Endodermal cell (in vitro differentiated cells): ENCODE data around the gene SSH2. TPM values are rescaled to one million over a fixed set of nuclear protein-coding genes. Genes with fewer than 3 reads are reported as not detected.

ENCODE experiments used
- DNase-seq: peaks from one replicate; pipeline ENCODE4 v3.0.0-alpha.2; 2017
- H3K27ac ChIP-seq: 2 replicates; pipeline ENCODE4 v1.5.1; 2013; ENCODE audit warnings: mild to moderate bottlenecking, low read depth, low read length, moderate library complexity
- H3K27me3 ChIP-seq: 2 replicates; pipeline ENCODE4 v1.6.1; 2013; ENCODE audit warnings: mild to moderate bottlenecking, low read length, moderate library complexity; ENCODE audit not compliant: insufficient read depth, control insufficient read depth, poor library complexity, severe bottlenecking
- H3K36me3 ChIP-seq: 2 replicates; pipeline ENCODE4 v1.7.0; 2013; ENCODE audit warnings: mild to moderate bottlenecking, low read length, moderate library complexity; ENCODE audit not compliant: control insufficient read depth, insufficient read depth
- H3K4me1 ChIP-seq: one replicate; pipeline ENCODE4 v1.7.0; 2013; ENCODE audit warnings: low read length; ENCODE audit not compliant: control insufficient read depth, insufficient read depth
- H3K4me3 ChIP-seq: 2 replicates; pipeline ENCODE4 v1.5.1; 2013; ENCODE audit warnings: mild to moderate bottlenecking, low read length, moderate library complexity
- H3K9ac ChIP-seq: 2 replicates; pipeline ENCODE4 v1.6.1; 2013; ENCODE audit warnings: mild to moderate bottlenecking, low read length, moderate library complexity; ENCODE audit not compliant: poor library complexity, severe bottlenecking; ENCODE audit errors: extremely low read depth
- H3K9me3 ChIP-seq: 2 replicates; pipeline ENCODE4 v1.6.1; 2013; ENCODE audit warnings: mild to moderate bottlenecking, low read length, moderate library complexity; ENCODE audit not compliant: control insufficient read depth
- H3K27ac Mint-ChIP-seq: 2 replicates; pipeline ENCODE4 v1.8.0; 2020; ENCODE audit warnings: mixed read lengths
- H3K27me3 Mint-ChIP-seq: 2 replicates; pipeline ENCODE4 v1.8.0; 2021; ENCODE audit warnings: mild to moderate bottlenecking, mixed read lengths; ENCODE audit not compliant: insufficient read depth
- H3K36me3 Mint-ChIP-seq: 2 replicates; pipeline ENCODE4 v1.8.0; 2020; ENCODE audit warnings: low read depth, mixed read lengths
- H3K4me1 Mint-ChIP-seq: 2 replicates; pipeline ENCODE4 v1.8.0; 2020; ENCODE audit warnings: mixed read lengths
- H3K4me3 Mint-ChIP-seq: 2 replicates; pipeline ENCODE4 v1.8.0; 2020; ENCODE audit warnings: mild to moderate bottlenecking, moderate library complexity, mixed read lengths
- H3K9me3 Mint-ChIP-seq: 2 replicates; pipeline ENCODE4 v1.8.0; 2020; ENCODE audit warnings: mild to moderate bottlenecking, mixed read lengths
- WGBS, 2 experiments: methylation state at CpG; one replicate each; pipeline versions ENCODE4 v1.1.5 to v1.1.7; 2013; ENCODE audit warnings: missing lambda C conversion rate in 2 of 2, mixed read lengths in 1 of 2; ENCODE audit not compliant: insufficient coverage in 1 of 2, insufficient read length in 1 of 2; 5-methylcytosine and 5-hydroxymethylcytosine counted together
- total RNA-seq, 2 donors: library from RNA; stranded (reverse); fragmentation: NEBNext Ultra II Directional in 1 of 2; extraction: Animal tissue kit (Norgen Biotek cat#: 25700) in 1 of 2; gene quantifications; 2 replicates in 1 of 2; 3 replicates in 1 of 2; pipeline ENCODE4 v1.2.1, GENCODE V29; 2021
- TF ChIP-seq, protein P1 (sequence below): fragments of 200-600 bp; sonication (generic); conservative IDR thresholded peaks from 2 replicates; pipeline ENCODE4 v1.5.0; 2021; ENCODE audit warnings: antibody characterized with exemption, mild to moderate bottlenecking

Gene SSH2
- total RNA-seq, 2 donors from 2014 or later = 11.3 to 13.5 TPM

- Mint-ChIP-seq H3K4me3 (no peak overlapping the region), H3K4me1 (peaks cover 4% of the 10 kb centered on the region), H3K9me3 (no peaks in the 10 kb centered on the region), H3K27me3 (peaks cover 48% of the 10 kb centered on the region), H3K36me3 (no peaks in the 10 kb centered on the region), H3K27ac (no peak overlapping the region)
- peaks cover 48% of the 10 kb centered on the region for H3K27me3 ChIP-seq
- no peaks in the 10 kb centered on the region for H3K9me3 ChIP-seq
- 76 to 87% methylated on average over 5 to 8 of the region's 8 CpGs for WGBS, 2 experiments
- H3K36me3 ChIP-seq = no peaks in the 10 kb centered on the region
- H3K27ac ChIP-seq = no peak overlapping the region
- H3K4me3 ChIP-seq = no peak overlapping the region
- peaks cover 2% of the 10 kb centered on the region for H3K4me1 ChIP-seq
- TF ChIP-seq, protein P1, sequence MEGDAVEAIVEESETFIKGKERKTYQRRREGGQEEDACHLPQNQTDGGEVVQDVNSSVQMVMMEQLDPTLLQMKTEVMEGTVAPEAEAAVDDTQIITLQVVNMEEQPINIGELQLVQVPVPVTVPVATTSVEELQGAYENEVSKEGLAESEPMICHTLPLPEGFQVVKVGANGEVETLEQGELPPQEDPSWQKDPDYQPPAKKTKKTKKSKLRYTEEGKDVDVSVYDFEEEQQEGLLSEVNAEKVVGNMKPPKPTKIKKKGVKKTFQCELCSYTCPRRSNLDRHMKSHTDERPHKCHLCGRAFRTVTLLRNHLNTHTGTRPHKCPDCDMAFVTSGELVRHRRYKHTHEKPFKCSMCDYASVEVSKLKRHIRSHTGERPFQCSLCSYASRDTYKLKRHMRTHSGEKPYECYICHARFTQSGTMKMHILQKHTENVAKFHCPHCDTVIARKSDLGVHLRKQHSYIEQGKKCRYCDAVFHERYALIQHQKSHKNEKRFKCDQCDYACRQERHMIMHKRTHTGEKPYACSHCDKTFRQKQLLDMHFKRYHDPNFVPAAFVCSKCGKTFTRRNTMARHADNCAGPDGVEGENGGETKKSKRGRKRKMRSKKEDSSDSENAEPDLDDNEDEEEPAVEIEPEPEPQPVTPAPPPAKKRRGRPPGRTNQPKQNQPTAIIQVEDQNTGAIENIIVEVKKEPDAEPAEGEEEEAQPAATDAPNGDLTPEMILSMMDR = no peak
- no peak overlapping the region for H3K9ac ChIP-seq
- DNase-seq = peak; percentile 78
These were observed 304.8 kb downstream of the SSH2 start for GRCh38 chr17:29625037-29625750.

GRCh38 chr17:29624586-29624985 is 305.4 kb downstream of the SSH2 start:
- Mint-ChIP-seq H3K4me1 (peaks cover 4% of the 10 kb centered on the region), H3K9me3 (no peaks in the 10 kb centered on the region), H3K4me3 (no peak overlapping the region), H3K36me3 (no peaks in the 10 kb centered on the region), H3K27me3 (peaks cover 54% of the 10 kb centered on the region), H3K27ac (no peak overlapping the region)
- Histone ChIP-seq H3K9ac (no peak overlapping the region), H3K4me1 (peaks cover 2% of the 10 kb centered on the region), H3K4me3 (no peak overlapping the region), H3K27me3 (peaks cover 54% of the 10 kb centered on the region), H3K9me3 (no peaks in the 10 kb centered on the region), H3K36me3 (no peaks in the 10 kb centered on the region), H3K27ac (no peak overlapping the region)
- DNase-seq = no peak
- WGBS, 2 experiments = 87 to 100% methylated on average over 1 to 4 of the region's 4 CpGs
- TF ChIP-seq, protein P1 = no peak

DNA sequence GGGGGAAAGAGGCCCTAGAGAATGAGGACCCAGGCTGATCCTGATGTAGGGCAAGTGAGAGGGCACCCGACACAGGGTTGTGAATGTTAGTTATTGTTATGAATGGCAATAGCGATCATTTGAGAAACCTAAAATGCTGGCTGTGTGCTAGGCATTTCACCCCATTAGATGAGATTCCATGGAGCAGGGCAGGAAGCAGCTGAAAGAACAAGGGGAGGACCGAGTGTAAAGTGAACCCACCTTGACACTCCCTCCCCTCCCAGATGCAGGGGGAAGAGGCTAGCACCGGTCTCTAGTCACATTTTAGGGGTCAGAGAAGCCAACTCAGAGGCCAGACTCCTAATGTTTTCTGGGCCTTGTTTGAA is 306.8 kb downstream of the SSH2 start:
- no peaks in the 10 kb centered on the region for H3K36me3 ChIP-seq
- WGBS, 2 experiments = 37 to 52% methylated on average over 2 to 4 of the region's 4 CpGs
- peaks cover 4% of the 10 kb centered on the region for H3K4me1 Mint-ChIP-seq
- H3K27ac Mint-ChIP-seq = peak overlapping the region; percentile 70
- H3K9me3 ChIP-seq = no peaks in the 10 kb centered on the region
- peak overlapping the region; percentile 65 for H3K4me3 Mint-ChIP-seq
- no peak overlapping the region for H3K27ac ChIP-seq
- no peak for DNase-seq
- peak overlapping the region; percentile 82 for H3K4me3 ChIP-seq
- peak overlapping the region; percentile 41 for H3K9ac ChIP-seq
- H3K4me1 ChIP-seq = peaks cover 2% of the 10 kb centered on the region
- TF ChIP-seq, protein P1 = no peak
- H3K27me3 ChIP-seq = peaks cover 67% of the 10 kb centered on the region
- H3K27me3 Mint-ChIP-seq = peaks cover 67% of the 10 kb centered on the region
- H3K36me3 Mint-ChIP-seq = no peaks in the 10 kb centered on the region
- no peaks in the 10 kb centered on the region for H3K9me3 Mint-ChIP-seq
